ENCODE results near the gene CITED4. TPM values are rescaled to one million over a fixed set of nuclear protein-coding genes. Genes with fewer than 3 reads are reported as not detected.

Gene CITED4
- total RNA-seq, 3 donors from 2014 or later: 12.2 to 136 (median 26.9) TPM

- Histone ChIP-seq H3K4me1 (no peaks in the 10 kb centered on the region), H3K27ac (no peak overlapping the region), H3K4me3 (no peak overlapping the region), H3K36me3 (no peaks in the 10 kb centered on the region), H3K27me3 (no peaks in the 10 kb centered on the region), H3K9me3 (no peaks in the 10 kb centered on the region)
- TF ChIP-seq, protein P1, sequence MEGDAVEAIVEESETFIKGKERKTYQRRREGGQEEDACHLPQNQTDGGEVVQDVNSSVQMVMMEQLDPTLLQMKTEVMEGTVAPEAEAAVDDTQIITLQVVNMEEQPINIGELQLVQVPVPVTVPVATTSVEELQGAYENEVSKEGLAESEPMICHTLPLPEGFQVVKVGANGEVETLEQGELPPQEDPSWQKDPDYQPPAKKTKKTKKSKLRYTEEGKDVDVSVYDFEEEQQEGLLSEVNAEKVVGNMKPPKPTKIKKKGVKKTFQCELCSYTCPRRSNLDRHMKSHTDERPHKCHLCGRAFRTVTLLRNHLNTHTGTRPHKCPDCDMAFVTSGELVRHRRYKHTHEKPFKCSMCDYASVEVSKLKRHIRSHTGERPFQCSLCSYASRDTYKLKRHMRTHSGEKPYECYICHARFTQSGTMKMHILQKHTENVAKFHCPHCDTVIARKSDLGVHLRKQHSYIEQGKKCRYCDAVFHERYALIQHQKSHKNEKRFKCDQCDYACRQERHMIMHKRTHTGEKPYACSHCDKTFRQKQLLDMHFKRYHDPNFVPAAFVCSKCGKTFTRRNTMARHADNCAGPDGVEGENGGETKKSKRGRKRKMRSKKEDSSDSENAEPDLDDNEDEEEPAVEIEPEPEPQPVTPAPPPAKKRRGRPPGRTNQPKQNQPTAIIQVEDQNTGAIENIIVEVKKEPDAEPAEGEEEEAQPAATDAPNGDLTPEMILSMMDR (IDR thresholded peaks at IDR 0.05): no peak
- no peak for TF ChIP-seq POLR2AphosphoS5 (IDR thresholded peaks at IDR 0.05)
- no peak for TF ChIP-seq POLR2A (IDR thresholded peaks at IDR 0.05)
- intact Hi-C loops (cut with DNase I; ENCODE audit: low total_unique reads): no loop called here
- DNase-seq (ENCODE audit: low spot score in 2 of 2): no peak
Measured at GRCh38 chr1:40823983-40824382, 38.2 kb downstream of the CITED4 start.

DNA sequence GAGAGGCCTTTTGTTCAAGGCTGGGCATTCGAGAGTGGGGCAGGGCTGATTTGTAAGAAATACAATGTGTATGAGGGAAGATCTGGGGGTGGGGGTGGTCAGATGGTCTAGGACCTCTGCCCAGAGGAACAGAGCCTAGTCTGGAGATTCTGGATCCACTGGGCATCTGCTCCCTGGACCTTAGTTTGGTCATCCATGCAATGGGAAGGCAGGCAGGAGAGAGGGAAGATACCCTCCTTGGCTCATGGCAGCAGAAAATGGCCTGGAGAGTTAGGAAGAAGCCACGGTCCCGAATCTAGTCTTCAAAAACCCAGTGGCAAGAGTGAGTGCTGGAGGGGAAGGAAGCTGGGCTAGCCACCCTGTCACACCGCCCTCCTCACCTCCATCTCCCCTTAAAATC, 38.8 kb downstream of the CITED4 start:
- DNase-seq (ENCODE audit: low spot score in 2 of 2): no peak
- intact Hi-C loops (cut with DNase I; ENCODE audit: low total_unique reads): no loop called here
- no peaks in the 10 kb centered on the region for H3K4me1 ChIP-seq

DNA sequence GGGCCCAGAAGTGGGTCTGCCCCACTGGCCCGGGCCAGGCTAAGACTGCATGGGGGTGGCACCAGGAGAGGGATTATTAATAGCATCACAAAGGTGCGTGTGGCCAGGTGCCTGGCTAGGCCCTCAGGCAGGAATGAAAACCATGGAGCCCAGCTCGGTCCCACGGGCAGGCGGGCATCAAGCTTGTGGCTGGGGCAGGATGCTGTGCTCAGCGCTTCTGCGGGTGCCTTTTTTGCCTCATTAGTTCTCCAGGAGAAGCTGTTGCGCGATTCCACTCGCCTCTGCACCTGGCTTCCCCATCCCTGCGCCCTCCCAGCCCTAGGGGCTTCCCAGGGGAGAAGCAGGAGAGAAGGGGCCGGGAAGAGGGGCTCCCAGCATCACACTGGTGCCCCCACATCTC, 39.3 kb downstream of the CITED4 start:
- H3K4me3 ChIP-seq: no peak overlapping the region
- no peak for TF ChIP-seq POLR2AphosphoS5 (IDR thresholded peaks at IDR 0.05)
- no peak for TF ChIP-seq POLR2A (IDR thresholded peaks at IDR 0.05)
- no peaks in the 10 kb centered on the region for H3K27me3 ChIP-seq
- H3K9me3 ChIP-seq: no peaks in the 10 kb centered on the region
- H3K36me3 ChIP-seq: no peaks in the 10 kb centered on the region
- intact Hi-C loops (cut with DNase I; ENCODE audit: low total_unique reads): no loop called here
- H3K27ac ChIP-seq: no peak overlapping the region
- DNase-seq (ENCODE audit: low spot score in 2 of 2): no peak
- H3K4me1 ChIP-seq: no peaks in the 10 kb centered on the region

More for the DNA sequence above, 38.8 kb downstream of the CITED4 start:
- H3K9me3 ChIP-seq: no peaks in the 10 kb centered on the region
- no peak overlapping the region for H3K4me3 ChIP-seq
- no peak for TF ChIP-seq POLR2AphosphoS5 (IDR thresholded peaks at IDR 0.05)
- TF ChIP-seq, protein P1 (IDR thresholded peaks at IDR 0.05): no peak
- TF ChIP-seq POLR2A (IDR thresholded peaks at IDR 0.05): no peak
- H3K36me3 ChIP-seq: no peaks in the 10 kb centered on the region
- no peak overlapping the region for H3K27ac ChIP-seq
- H3K27me3 ChIP-seq: no peaks in the 10 kb centered on the region

DNA sequence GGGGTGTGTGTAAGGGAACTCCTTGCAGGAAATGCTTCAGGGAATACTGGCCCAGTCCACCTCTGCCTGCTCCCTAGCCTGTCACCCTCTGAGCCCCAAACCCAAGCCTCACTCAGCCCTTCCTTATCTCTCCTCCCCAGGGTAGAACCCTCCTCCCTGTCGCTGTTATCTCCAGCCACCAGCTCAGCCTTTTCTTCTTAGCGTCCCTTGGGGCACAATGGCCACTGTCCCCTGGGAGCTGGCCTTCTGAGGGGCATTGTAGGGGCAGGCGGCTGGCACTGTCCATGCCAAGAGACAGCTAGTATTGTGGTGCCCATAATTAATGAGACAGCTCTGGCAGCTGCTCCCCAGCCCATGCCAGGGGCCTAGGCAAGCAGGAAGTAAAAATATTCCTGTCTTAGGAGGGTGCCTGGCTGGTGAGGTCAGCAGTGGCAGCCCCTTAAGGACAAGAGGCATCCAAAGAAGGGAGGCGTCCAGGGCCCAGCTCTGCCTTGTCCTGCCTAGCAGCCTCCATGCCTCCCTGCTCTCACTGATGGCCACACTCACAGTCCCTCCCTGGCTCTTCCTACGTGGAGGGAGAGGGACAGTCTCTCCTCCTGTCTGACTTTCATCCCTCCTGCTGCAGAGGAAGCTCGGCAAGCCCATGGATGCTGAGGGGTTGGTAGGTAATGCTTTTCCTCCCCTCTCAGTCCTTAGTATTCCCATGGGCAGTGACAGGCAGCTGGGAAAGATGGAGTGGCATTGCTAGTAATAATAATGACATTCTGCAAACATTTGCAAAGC, 41.1 kb downstream of the CITED4 start:
- Histone ChIP-seq H3K9me3 (no peaks in the 10 kb centered on the region), H3K4me3 (no peak overlapping the region), H3K4me1 (no peaks in the 10 kb centered on the region), H3K27me3 (no peaks in the 10 kb centered on the region), H3K36me3 (no peaks in the 10 kb centered on the region), H3K27ac (peak overlapping the region; percentile 6 to 19)
- TF ChIP-seq POLR2AphosphoS5 (IDR thresholded peaks at IDR 0.05): no peak
- TF ChIP-seq POLR2A (IDR thresholded peaks at IDR 0.05): no peak
- TF ChIP-seq, protein P1 (IDR thresholded peaks at IDR 0.05): no peak
- DNase-seq (ENCODE audit: low spot score in 2 of 2): no peak
- intact Hi-C loops (cut with DNase I; ENCODE audit: low total_unique reads): no loop called here

GRCh38 chr1:40820251-40820797, 41.8 kb downstream of the CITED4 start:
- H3K36me3 ChIP-seq: no peaks in the 10 kb centered on the region

More at GRCh38 chr1:40820251-40820797, 41.8 kb downstream of the CITED4 start:
- DNase-seq (ENCODE audit: low spot score in 2 of 2): no peak
- no peaks in the 10 kb centered on the region for H3K27me3 ChIP-seq
- H3K27ac ChIP-seq: no peak overlapping the region
- TF ChIP-seq POLR2A (IDR thresholded peaks at IDR 0.05) (no peak), POLR2AphosphoS5 (IDR thresholded peaks at IDR 0.05) (no peak)
- TF ChIP-seq, protein P1 (IDR thresholded peaks at IDR 0.05): no peak
- H3K9me3 ChIP-seq: no peaks in the 10 kb centered on the region
- no peaks in the 10 kb centered on the region for H3K4me1 ChIP-seq
- H3K4me3 ChIP-seq: no peak overlapping the region
- intact Hi-C loops (cut with DNase I; ENCODE audit: low total_unique reads): no loop called here

All from breast epithelium (tissue), 4 donors.